Heart right ventricle (tissue), 16 donors: ENCODE data around the gene ATPAF1. TPM values are rescaled to one million over a fixed set of nuclear protein-coding genes. Genes with fewer than 3 reads are reported as not detected.

Source experiments
- ATAC-seq, 8 donors: fragments of 200-7000 bp; cut with Tn5 transposase; one replicate each; pipeline ENCODE4 v1.9.1; 2020; ENCODE audit warnings: mild to moderate bottlenecking in 8 of 8, moderate library complexity in 8 of 8, moderate number of reproducible peaks in 1 of 8
- DNase-seq, 2 donors: peaks; one replicate each; pipeline ENCODE4 v3.0.0-alpha.2; 2020
- H3K27ac ChIP-seq, 10 donors: fragments of 200-600 bp; sonication (generic) in 2 of 10; one replicate each; pipeline versions ENCODE4 v1.5.0 to v1.8.0; 2020 to 2022; ENCODE audit warnings: mild to moderate bottlenecking in 3 of 10
- H3K27me3 ChIP-seq, 7 donors: fragments of 200-600 bp; one replicate each; pipeline ENCODE4 v1.8.0; 2021 to 2022; ENCODE audit warnings: mild to moderate bottlenecking in 2 of 7
- H3K36me3 ChIP-seq, 9 donors: fragments of 200-600 bp; sonication (generic) in 1 of 9; one replicate each; pipeline versions ENCODE4 v1.5.0 to v1.8.0; 2020 to 2022; ENCODE audit warnings: mild to moderate bottlenecking in 2 of 9
- H3K4me1 ChIP-seq, 9 donors: fragments of 200-600 bp; sonication (generic) in 1 of 9; one replicate each; pipeline versions ENCODE4 v1.5.0 to v1.8.0; 2020 to 2022; ENCODE audit warnings: mild to moderate bottlenecking in 4 of 9
- H3K4me3 ChIP-seq, 10 donors: fragments of 200-600 bp; sonication (generic) in 2 of 10; one replicate each; pipeline versions ENCODE4 v1.5.0 to v1.8.0; 2020 to 2022; ENCODE audit warnings: mild to moderate bottlenecking in 7 of 10, moderate library complexity in 2 of 10
- H3K9me3 ChIP-seq, 11 donors: fragments of 200-600 bp in 10 of 11; sonication (generic) in 2 of 11; one replicate each; pipeline versions ENCODE4 v1.5.0 to v1.8.0; 2013 to 2022; ENCODE audit warnings: mild to moderate bottlenecking in 2 of 11, control low read depth in 1 of 11, moderate library complexity in 1 of 11
- WGBS, 2 donors: extraction: QIAGEN DNeasy Blood & Tissue Kit; methylation state at CpG; one replicate each; pipeline ENCODE4 v1.1.7; 2013; ENCODE audit warnings: inconsistent platforms in 1 of 2; 5-methylcytosine and 5-hydroxymethylcytosine counted together
- intact Hi-C, 10 donors: fragments of 100-400 bp; cut with DNase I; formaldehyde crosslinking; loops; one replicate each; pipeline versions ENCODE4 v1.11.1 to v1.14.2; 2022
- polyA plus RNA-seq, 2 donors: library from polyadenylated mRNA; stranded (reverse); fragments of 200-250 nt; gene quantifications; one replicate each; pipeline ENCODE4 v1.2.3, GENCODE V29; 2013
- total RNA-seq, 10 donors: library from RNA; stranded (reverse); fragmentation: NEBNext Ultra II Directional in 3 of 10; extraction: Animal tissue kit (Norgen Biotek cat#: 25700) in 3 of 10; gene quantifications; one replicate each; pipeline versions ENCODE4 v1.2.1 to v1.2.4, GENCODE V29; 2021 to 2023
- TF ChIP-seq, protein P1 (sequence below), 9 donors: fragments of 200-600 bp; sonication (generic) in 2 of 9; IDR thresholded peaks; one replicate each; pipeline versions ENCODE4 v1.5.0 to v1.8.0; 2021 to 2022; ENCODE audit warnings: antibody characterized with exemption in 9 of 9, mild to moderate bottlenecking in 5 of 9, moderate library complexity in 1 of 9
- donor health status: Arrhythmogenic right ventricular cardiomyopathy.
- donor health status: ischemic (EF 13 %, LVEDD 7.1; RV severe dilation, severe dysfunction).
- donor health status: healthy with polysubstance abuse.
- donor health status: DM: no; HTN: yes; CAD: no.
- donor health status: DM: no; HTN: no; CAD: no.
- donor health status: ischemic (EF 25% LVEDD 6.9; RV normal size, moderate dysfunction).
- donor health status: ischemic (EF 25% LVEDD 5.7; RV mildly dilated, moderate dysfunction).
- donor health status: healthy.
- donor health status: DM: yes; HTN: yes; CAD: no.
- donor health status: Ischemic cardiomyopathy.
- donor health status: ischemic (EF 35%, LVEDD 5.7; RV mildly dilated, moderate dysfunction).
- donor health status: nonischemic (EF 11% LVEDD 7.7; RV severe dilation, severe dysfunction).
- donor health status: DM: yes; HTN: yes; CAD: no.
- donor health status: PGD.
- donor health status: ischemic (EF 29% LVEDD 5.4; RV normal size, mild dysfunction).
- donor health status: nonischemic (EF 23%, LVEDD 6.1; RV moderate dilation, normal function).

Gene ATPAF1
- total and polyA plus RNA-seq, 12 donors: 80.5 to 271 (median 195) TPM

DNA sequence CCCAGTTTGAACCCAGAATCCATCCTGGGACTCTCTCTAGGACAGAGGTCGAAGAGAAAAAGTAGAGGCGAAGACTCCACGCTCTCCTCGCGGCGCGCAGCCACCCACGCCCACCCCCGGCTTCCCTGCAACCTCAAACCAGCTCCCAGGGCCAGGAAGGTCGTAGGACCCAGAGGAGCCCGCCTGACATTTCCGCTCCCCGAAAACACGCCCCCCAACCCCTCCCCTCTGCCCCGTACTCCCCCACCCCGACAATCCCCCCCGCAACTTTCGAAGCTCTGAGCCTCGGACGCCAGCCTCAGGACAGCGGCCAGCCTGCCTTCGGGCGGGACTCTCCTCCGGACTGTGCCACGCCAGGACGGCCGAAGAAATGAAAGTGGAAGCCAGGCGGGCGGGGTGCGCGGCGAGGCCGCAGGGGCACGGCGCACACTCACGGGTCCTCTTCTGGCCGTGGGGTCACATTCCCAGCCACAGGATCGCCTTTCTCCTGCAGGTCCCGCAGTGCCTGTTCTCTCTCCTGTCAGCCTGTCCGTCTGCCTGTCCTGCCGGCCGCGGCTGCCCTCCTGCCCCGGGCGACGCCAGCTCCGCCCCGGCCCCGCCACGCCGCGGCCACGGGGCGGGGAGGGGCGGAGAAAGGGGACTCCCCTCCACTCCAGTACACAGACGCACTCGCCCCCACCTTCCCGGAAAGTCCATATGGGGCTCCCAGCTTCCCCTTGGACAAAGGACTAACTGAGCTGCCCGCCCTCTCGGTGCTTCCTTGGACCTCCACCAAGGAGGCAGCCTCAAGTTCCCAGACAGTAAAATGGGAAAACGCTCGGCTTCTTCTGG, 51.7 kb downstream of the ATPAF1 start, which contains the start of gene MOB3C:
TSS of gene MOB3C (minus strand) at position 535 of the 831 bp plus-strand sequence. CDS start 3,490 bp downstream, outside the sequence.
- ATAC-seq (peak; percentile 89 to 93 (median 92)), DNase-seq (peak; percentile 88 to 94)
- TF ChIP-seq, protein P1, sequence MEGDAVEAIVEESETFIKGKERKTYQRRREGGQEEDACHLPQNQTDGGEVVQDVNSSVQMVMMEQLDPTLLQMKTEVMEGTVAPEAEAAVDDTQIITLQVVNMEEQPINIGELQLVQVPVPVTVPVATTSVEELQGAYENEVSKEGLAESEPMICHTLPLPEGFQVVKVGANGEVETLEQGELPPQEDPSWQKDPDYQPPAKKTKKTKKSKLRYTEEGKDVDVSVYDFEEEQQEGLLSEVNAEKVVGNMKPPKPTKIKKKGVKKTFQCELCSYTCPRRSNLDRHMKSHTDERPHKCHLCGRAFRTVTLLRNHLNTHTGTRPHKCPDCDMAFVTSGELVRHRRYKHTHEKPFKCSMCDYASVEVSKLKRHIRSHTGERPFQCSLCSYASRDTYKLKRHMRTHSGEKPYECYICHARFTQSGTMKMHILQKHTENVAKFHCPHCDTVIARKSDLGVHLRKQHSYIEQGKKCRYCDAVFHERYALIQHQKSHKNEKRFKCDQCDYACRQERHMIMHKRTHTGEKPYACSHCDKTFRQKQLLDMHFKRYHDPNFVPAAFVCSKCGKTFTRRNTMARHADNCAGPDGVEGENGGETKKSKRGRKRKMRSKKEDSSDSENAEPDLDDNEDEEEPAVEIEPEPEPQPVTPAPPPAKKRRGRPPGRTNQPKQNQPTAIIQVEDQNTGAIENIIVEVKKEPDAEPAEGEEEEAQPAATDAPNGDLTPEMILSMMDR (IDR thresholded peaks at IDR 0.05): no peak
- H3K9me3 ChIP-seq: no peaks in the 10 kb centered on the region
- H3K27me3 ChIP-seq: no peaks in the 10 kb centered on the region
- H3K27ac ChIP-seq: peak within 1 kb of the TSS; percentile 56 to 98 (median 92)
- intact Hi-C loops: loop anchor here in 4 of 10 donors (5.0 to 10.0 kb wide), 3 partner anchors 48 to 101 kb away; partner anchors contain the start of genes ATPAF1 (in 3 of the 4) and EFCAB14 (in 2 of the 4)
- 0 to 1% methylated on average over 58 to 62 of the region's 62 CpGs for WGBS, 2 donors
- peaks cover 0 to 17% (median 0%) of the 10 kb centered on the region in 9 donors for H3K36me3 ChIP-seq
- H3K4me1 ChIP-seq: peaks cover 25 to 54% (median 51%) of the 10 kb centered on the region in 9 donors
- H3K4me3 ChIP-seq: peak within 1 kb of the TSS; percentile 43 to 95 (median 84)

DNA sequence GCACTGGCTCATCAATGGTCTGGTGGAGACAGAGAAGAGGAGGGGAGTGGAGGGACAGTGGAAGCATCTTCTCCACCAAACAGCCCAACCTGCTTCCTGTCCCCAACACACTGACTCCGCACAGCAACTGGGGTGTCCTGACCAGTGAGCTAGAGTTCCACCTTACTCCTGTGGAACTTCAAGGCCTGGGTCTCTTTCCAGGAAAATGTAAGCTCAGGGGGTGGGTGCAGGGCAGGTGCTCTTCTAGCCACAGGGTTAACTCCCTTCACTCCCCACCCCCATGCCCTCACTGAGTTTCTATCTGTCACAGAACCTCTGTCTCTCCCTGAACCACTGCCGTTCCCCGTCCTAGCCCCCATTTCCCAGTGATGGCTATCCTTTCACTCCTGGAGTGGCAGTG, 52.4 kb downstream of the ATPAF1 start:
- ATAC-seq: peak in 1 of 8 donors; percentile 1
- peaks cover 0 to 25% (median 6%) of the 10 kb centered on the region in 9 donors for H3K36me3 ChIP-seq
- intact Hi-C loops: loop anchor here in 4 of 10 donors (5.0 to 10.0 kb wide), 3 partner anchors 49 to 102 kb away; partner anchors contain the start of genes ATPAF1 (in 3 of the 4) and EFCAB14 (in 2 of the 4)
- H3K9me3 ChIP-seq: no peaks in the 10 kb centered on the region
- DNase-seq: no peak
- WGBS, 2 donors: 39 to 52% methylated on average over 3 of the region's 3 CpGs
- H3K27ac ChIP-seq: peak overlapping the region; percentile 56 to 98 (median 92)
- TF ChIP-seq, protein P1 (IDR thresholded peaks at IDR 0.05): no peak
- H3K4me3 ChIP-seq: peak overlapping the region; percentile 43 to 95 (median 84)
- no peaks in the 10 kb centered on the region for H3K27me3 ChIP-seq
- H3K4me1 ChIP-seq: peaks cover 25 to 61% (median 58%) of the 10 kb centered on the region in 9 donors

DNA sequence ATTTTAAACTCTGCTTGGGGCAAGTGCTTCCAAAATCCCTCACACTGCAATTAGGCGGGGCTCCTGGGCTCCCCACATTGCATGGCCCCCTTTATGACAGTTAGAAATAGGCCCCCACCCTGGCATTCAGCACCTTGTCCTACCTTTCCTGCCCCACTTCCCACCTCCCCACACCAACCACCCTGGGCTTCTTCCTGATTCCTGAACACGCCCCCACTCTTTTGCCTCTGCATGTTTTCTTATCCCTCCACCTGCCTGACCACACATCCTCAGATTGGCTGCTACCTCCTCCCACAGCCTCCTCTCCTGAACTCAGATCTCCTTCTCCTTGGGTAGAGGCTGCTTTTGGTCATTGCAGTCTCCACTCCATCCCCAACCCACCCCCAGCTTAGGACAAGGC, 53.1 kb downstream of the ATPAF1 start:
- Histone ChIP-seq H3K9me3 (no peaks in the 10 kb centered on the region), H3K4me3 (peak overlapping the region in 7 of 10 donors; percentile 57 to 95 (median 88)), H3K4me1 (peaks cover 25 to 63% (median 58%) of the 10 kb centered on the region in 9 donors), H3K27ac (peak overlapping the region in 8 of 10 donors; percentile 69 to 98 (median 92)), H3K27me3 (no peaks in the 10 kb centered on the region), H3K36me3 (peaks cover 0 to 31% (median 9%) of the 10 kb centered on the region in 9 donors)
- TF ChIP-seq, protein P1 (IDR thresholded peaks at IDR 0.05): no peak
- WGBS, 2 donors: 92 to 97% methylated on average over 2 of the region's 2 CpGs
- intact Hi-C loops: loop anchor here in 4 of 10 donors (5.0 to 10.0 kb wide), 3 partner anchors 50 to 102 kb away; partner anchors contain the start of genes ATPAF1 (in 3 of the 4) and EFCAB14 (in 2 of the 4)
- ATAC-seq: no peak
- DNase-seq: no peak

DNA sequence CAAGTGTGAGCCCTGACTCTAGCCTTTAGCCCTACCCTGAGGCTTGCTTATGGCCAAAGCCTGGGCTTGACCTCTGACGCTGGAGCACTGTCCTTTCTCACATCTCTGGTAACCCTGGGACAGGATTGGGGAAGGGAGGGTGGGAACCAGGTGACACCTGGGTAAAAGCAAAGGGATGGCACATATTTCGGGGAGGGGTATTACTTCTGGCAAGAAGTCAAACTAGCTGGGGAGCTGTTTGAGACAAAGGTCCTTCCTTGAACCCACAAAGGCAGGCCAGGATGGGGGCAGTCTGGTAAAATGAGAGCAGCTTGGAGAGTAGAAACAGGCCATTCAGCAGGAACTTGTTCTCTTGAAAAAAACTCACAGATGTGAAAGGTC, 53.6 kb downstream of the ATPAF1 start:
- WGBS, 2 donors: 70 to 76% methylated on average over 2 of the region's 2 CpGs
- Histone ChIP-seq H3K4me3 (peak overlapping the region in 4 of 10 donors; percentile 33 to 89 (median 64)), H3K27ac (peak overlapping the region in 9 of 10 donors; percentile 54 to 98 (median 73)), H3K27me3 (no peaks in the 10 kb centered on the region), H3K4me1 (peaks cover 25 to 63% (median 58%) of the 10 kb centered on the region in 9 donors), H3K36me3 (peaks cover 0 to 36% (median 14%) of the 10 kb centered on the region in 9 donors), H3K9me3 (no peaks in the 10 kb centered on the region)
- TF ChIP-seq, protein P1 (IDR thresholded peaks at IDR 0.05): no peak
- no peak for ATAC-seq
- intact Hi-C loops: loop anchor here in 3 of 10 donors (5.0 to 10.0 kb wide), 2 partner anchors 50 to 53 kb away; partner anchors contain the start of gene ATPAF1 (in 3 of the 3)
- DNase-seq: no peak
